Activated effector memory CD4-positive, alpha-beta T cell treated with anti-CD3 and anti-CD28 coated beads, Interleukin-2, amount 50 U/mL, for 16 hours (primary cell): Measurements from ENCODE around the gene ZC3H8.
"Not testable (repeated sequence)": the region's sequence is repeated elsewhere in the genome, so short reads cannot be mapped to it uniquely, and the experiment has no call there.

Experiments used
- DNase-seq: peaks from one replicate; pipeline ENCODE4 v3.0.0-alpha.2; 2020

ZC3H8 gene

GRCh38 chr2:112257575-112257974 is 2.7 kb upstream of the ZC3H8 start:
- DNase-seq: no peak

- DNase-seq: no peak
Measured at GRCh38 chr2:112256654-112257053, 1.8 kb upstream of the ZC3H8 start.

- DNase-seq: no peak
Measured at GRCh38 chr2:112255875-112256274, 1.0 kb upstream of the ZC3H8 start.

- no peak for DNase-seq
Measured at GRCh38 chr2:112253261-112253815, 1.5 kb downstream of the ZC3H8 start.

GRCh38 chr2:112251271-112251670 is 3.6 kb downstream of the ZC3H8 start:
- no peak for DNase-seq

GRCh38 chr2:112244854-112245253 is 10.0 kb downstream of the ZC3H8 start:
- no peak for DNase-seq

GRCh38 chr2:112243233-112243632 is 11.6 kb downstream of the ZC3H8 start:
- DNase-seq: no peak

- no peak for DNase-seq
Measured at GRCh38 chr2:112242384-112242783, 12.5 kb downstream of the ZC3H8 start.

- DNase-seq: no peak
Measured at GRCh38 chr2:112239862-112240261, 15.0 kb downstream of the ZC3H8 start.

GRCh38 chr2:112230371-112230770 is 24.5 kb downstream of the ZC3H8 start:
- no peak for DNase-seq

- DNase-seq: no peak
Measured at GRCh38 chr2:112229348-112229747, 25.5 kb downstream of the ZC3H8 start.

GRCh38 chr2:112220831-112221230 is 34.0 kb downstream of the ZC3H8 start:
- no peak for DNase-seq

- no peak for DNase-seq
Measured at GRCh38 chr2:112220186-112220585, 34.7 kb downstream of the ZC3H8 start.

GRCh38 chr2:112217854-112218253 is 37.0 kb downstream of the ZC3H8 start:
- DNase-seq: no peak

GRCh38 chr2:112216167-112216566 is 38.7 kb downstream of the ZC3H8 start:
- DNase-seq: no peak

- not testable (repeated sequence) for DNase-seq
Measured at GRCh38 chr2:112207905-112208304, 46.9 kb downstream of the ZC3H8 start.

GRCh38 chr2:112204411-112204810 is 50.4 kb downstream of the ZC3H8 start:
- no peak for DNase-seq

- DNase-seq: no peak
Measured at GRCh38 chr2:112201696-112202430, 53.0 kb downstream of the ZC3H8 start.

GRCh38 chr2:112199188-112199587 is 55.7 kb downstream of the ZC3H8 start:
- no peak for DNase-seq

GRCh38 chr2:112198780-112199179 is 56.1 kb downstream of the ZC3H8 start:
- no peak for DNase-seq

GRCh38 chr2:112197868-112198267 is 57.0 kb downstream of the ZC3H8 start:
- no peak for DNase-seq

GRCh38 chr2:112195950-112196349 is 58.9 kb downstream of the ZC3H8 start:
- no peak for DNase-seq

- DNase-seq: no peak
Measured at GRCh38 chr2:112195167-112195766, 59.6 kb downstream of the ZC3H8 start.

- DNase-seq: no peak
Measured at GRCh38 chr2:112194482-112194881, 60.4 kb downstream of the ZC3H8 start.

- DNase-seq: no peak
Measured at GRCh38 chr2:112194028-112194427, 60.8 kb downstream of the ZC3H8 start.
